ENCODE results near the gene NMUR2.

The NMUR2 gene

DNA sequence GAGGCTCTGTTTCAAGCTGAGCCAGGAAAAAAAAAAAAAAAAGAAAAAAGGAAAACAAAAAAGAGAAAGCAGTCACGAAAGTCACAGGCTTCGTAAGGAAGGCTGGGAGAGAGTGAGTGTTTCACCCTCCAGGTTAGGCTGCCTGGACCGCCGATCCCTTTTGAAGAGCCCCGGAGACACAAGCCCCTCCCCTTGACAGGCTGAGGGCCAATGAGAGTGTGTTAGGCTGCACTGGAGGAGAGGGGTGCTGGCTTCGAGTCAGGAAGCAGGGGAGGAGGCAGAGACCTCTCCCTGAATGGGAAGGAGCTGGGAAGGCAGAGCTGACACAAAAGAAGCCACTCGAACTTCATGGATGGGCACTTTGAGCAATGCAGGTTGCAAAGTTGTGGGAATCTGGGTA is at the start of gene NMUR2:
Gene NMUR2 (minus strand): TSS at position 135 of the 400 bp plus-strand sequence. CDS start 166 bp downstream, outside the sequence.
- no peak for DNase-seq (ENCODE audit: low read depth in 2 of 2)

- DNase-seq (ENCODE audit: low read depth in 2 of 2) = no peak
Observed at GRCh38 chr5:152443935-152444334, 38.9 kb upstream of the NMUR2 start.

- DNase-seq (ENCODE audit: low read depth in 2 of 2) = no peak
Observed at GRCh38 chr5:152439791-152440190, 34.7 kb upstream of the NMUR2 start.

- no peak for DNase-seq (ENCODE audit: low read depth in 2 of 2)
Observed at GRCh38 chr5:152437866-152438265, 32.8 kb upstream of the NMUR2 start.

DNA sequence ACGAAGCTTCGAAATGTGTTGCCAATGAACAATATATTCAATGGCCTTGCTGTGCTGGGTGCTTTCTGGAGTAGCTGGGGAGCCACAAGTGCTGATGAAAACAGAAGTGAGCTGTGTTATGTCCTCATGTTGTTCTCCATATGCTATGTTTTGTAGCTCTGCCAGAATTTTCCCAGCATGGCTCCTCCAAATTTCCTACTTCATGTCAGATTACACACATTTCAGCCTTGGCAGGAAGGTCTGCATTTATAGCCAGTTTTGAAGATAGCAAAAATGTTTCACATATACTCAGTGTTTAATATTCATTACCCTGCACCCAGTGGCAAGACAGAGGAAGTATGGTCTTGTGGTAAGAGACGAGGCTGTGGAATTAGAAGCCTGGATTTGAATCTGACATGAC is 22.6 kb upstream of the NMUR2 start:
- no peak for DNase-seq (ENCODE audit: low read depth in 2 of 2)

DNA sequence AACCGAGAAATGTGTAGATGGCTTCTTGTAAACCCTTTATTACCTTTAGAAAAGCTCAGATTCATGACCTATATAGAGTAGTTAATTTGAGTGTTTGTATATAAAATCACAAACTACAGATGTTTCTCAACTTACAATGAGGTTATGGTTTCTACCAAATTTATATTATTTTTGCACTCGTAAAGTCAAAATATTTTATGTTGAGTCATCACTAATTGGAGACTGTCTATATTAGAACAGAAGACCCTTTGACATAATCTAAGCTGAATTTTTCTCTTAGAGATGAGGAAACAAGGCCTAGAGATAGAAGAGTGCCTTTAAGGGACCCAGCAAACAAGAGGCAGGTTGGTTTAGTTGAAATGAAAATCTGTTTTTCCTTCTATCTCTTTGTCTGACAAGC is 20.0 kb upstream of the NMUR2 start:
- no peak for DNase-seq (ENCODE audit: low read depth in 2 of 2)

DNA sequence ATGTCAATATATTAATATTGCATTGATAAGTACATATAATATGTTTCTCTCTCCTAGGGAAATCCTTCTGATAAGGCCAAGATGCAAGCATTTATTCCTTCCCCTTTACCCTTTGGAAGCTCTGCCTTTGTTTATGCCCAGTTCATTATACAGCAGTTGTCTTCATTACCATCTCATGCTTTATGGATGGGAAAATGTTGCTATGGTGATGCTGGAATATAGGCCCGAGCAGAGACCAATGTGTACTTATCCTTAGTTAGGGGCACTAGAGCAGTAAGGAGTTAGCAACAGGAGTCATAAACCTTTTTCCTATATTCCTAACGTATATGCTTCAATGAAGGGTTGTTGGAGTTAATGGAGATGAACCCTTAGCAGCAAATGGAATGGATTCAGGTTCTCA is 19.4 kb upstream of the NMUR2 start:
- DNase-seq (ENCODE audit: low read depth in 2 of 2) = no peak

GRCh38 chr5:152422081-152422480 is 17.0 kb upstream of the NMUR2 start:
- DNase-seq (ENCODE audit: low read depth in 2 of 2) = no peak

- DNase-seq (ENCODE audit: low read depth in 2 of 2) = no peak
Observed at GRCh38 chr5:152412129-152412528, 7.0 kb upstream of the NMUR2 start.

GRCh38 chr5:152406082-152406481 is 1.0 kb upstream of the NMUR2 start:
- DNase-seq (ENCODE audit: low read depth in 2 of 2) = no peak

- DNase-seq (ENCODE audit: low read depth in 2 of 2) = no peak
Observed at GRCh38 chr5:152404494-152404893, 585 bp downstream of the NMUR2 start.

GRCh38 chr5:152403046-152403445 is 2.0 kb downstream of the NMUR2 start:
- DNase-seq (ENCODE audit: low read depth in 2 of 2) = no peak

- no peak for DNase-seq (ENCODE audit: low read depth in 2 of 2)
Observed at GRCh38 chr5:152400846-152401245, 4.2 kb downstream of the NMUR2 start.

DNA sequence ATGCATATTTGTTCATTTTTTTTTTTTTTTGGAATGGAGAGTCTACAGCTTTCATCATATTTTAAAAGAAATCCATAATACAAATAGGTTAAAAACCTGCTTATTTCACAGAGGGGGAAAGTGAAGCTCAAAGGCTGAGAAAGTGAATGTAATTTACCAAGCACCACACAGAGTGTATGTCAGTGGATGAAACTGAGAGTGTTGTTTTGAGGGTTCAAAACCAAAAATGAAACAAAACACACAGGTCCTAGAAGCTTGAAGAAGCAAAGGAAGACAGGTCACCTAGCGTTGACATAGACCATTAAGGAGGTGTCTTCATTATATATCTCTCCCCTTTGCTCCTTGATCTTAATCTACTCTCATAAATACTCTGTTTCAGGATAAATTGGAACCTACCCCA is 7.5 kb downstream of the NMUR2 start:
- no peak for DNase-seq (ENCODE audit: low read depth in 2 of 2)

DNA sequence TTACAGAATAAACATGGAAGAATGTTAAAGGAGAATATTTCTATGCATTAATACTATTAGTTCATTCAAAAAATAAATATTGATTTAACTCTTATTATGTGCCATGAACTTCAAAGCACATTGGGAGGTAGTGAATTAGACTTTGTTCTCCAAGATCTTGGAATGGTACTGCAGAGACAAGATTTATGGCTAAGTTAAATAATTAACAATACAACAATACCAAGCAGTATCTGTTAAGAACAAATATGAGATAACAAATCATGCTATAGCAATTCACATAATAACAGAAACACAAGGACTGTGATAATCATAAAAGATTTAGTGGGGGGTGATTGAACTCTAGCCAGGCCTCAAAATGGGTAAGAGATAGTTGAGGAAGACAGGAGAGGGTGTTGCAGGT is 11.6 kb downstream of the NMUR2 start:
- no peak for DNase-seq (ENCODE audit: low read depth in 2 of 2)

DNA sequence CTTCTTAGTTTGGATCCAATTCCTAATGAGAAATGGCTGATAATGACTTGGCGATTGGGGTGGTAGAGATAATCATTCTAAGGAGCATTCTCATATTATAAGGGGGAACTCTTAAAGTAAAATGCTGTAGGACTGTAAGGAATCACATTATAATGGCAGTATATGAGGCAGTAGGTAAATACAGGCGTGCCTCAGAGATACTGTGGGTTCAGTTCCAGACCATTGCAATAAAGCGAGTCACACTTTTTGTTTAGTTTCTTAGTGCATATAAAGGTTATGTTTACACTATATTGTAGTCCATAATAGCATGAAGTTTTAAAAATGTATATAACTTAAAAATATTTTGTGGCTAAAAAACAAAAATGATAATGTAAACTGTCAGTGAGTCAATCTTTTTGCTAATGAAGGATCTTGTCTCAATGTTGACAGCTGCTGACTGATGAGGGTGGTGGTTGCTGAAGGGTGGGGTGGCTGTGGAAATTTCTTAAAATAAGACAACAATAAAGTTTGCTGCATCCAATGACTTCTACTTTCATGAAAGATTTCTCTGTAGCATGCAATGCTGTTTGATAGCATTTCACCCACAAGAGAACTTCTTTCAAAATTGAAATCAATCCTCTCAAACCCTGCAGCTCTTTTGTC is 15.8 kb downstream of the NMUR2 start:
- DNase-seq (ENCODE audit: low read depth in 2 of 2) = no peak

- no peak for DNase-seq (ENCODE audit: low read depth in 2 of 2)
Observed at GRCh38 chr5:152388610-152389009, 16.5 kb downstream of the NMUR2 start.

DNA sequence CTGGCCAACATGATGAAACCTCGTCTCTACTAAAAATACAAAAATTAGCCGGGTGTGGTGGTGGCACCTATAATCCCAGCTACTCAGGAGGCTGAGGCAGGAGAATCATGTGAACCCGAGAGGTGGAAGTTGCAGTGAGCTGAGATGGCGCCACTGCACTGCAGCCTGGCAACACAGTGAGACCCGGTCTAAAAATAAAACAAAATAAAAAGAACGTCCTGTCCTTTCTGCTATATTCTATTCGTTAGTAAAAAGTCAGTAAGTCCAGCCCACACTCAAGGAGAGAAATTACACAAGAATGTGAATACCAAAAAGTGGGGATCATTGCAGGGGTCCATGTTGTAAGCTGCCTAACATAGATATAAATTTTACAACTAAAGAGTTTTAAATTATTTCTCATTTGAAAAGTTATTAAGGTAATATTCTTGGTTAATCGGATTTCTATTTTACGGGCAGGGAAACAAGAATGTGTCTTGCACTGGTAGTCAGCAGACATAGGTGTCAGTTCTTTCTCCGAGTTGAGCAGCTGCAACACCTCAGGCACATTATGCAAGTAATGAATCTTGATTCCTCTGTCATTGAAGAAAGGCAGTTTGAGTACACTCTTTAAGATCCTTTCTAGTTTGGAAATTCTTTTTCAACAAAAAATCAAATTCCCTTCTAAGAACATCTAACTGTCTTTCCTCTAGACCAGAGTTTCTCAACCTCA is 24.5 kb downstream of the NMUR2 start:
- no peak for DNase-seq (ENCODE audit: low read depth in 2 of 2)

GRCh38 chr5:152379331-152379730 is 25.7 kb downstream of the NMUR2 start:
- DNase-seq (ENCODE audit: low read depth in 2 of 2) = no peak

- DNase-seq (ENCODE audit: low read depth in 2 of 2) = no peak
Observed at GRCh38 chr5:152378730-152379129, 26.3 kb downstream of the NMUR2 start.

- DNase-seq (ENCODE audit: low read depth in 2 of 2) = no peak
Observed at GRCh38 chr5:152376886-152377285, 28.2 kb downstream of the NMUR2 start.

GRCh38 chr5:152374711-152375275 is 30.3 kb downstream of the NMUR2 start:
- no peak for DNase-seq (ENCODE audit: low read depth in 2 of 2)

DNA sequence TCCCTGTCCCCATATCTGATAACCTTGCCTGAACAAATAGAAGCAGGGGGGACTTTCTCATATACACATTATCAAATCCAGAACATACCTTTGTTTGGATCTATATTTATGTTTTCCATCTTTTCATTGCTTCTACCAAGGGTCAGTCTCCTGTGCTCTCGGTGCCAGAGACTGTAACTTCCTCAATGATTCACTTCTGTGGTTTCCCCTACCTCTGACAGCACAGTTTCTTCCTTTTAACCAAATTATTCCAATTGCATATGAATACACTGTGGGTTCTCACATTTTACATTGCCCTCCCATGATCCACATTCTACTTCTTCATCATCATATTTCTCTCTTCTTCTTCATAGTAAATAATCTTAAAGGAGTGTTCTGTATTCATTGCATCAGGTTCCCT is 32.2 kb downstream of the NMUR2 start:
- no peak for DNase-seq (ENCODE audit: low read depth in 2 of 2)

All from stimulated activated CD4-positive, alpha-beta T cell treated with anti-CD3 and anti-CD28 coated beads, Interleukin-15, amount 100 ng/mL, for 48 hours (primary cell).